Endothelial cell of umbilical vein (primary cell): ENCODE measurements around the gene HOXB5. TPM values are rescaled to one million over a fixed set of nuclear protein-coding genes. Genes with fewer than 3 reads are reported as not detected.

Source experiments
- BruUV-seq: library from RNA; stranded (reverse); fragments of 400-500 nt; replicated peaks from 2 replicates; lab custom pipeline; 2021; lab: Mats Ljungman, UMichigan
- CTCF ChIA-PET: fragments of 300-600, 350-600 bp; sonication (Branson Sonifier 250); formaldehyde crosslinking; loops from one replicate; lab custom pipeline; 2021; ENCODE audit warnings: antibody characterized with exemption, inconsistent platforms; lab: Charles Lee
- POLR2A ChIA-PET: fragments of 300-600, 350-600 bp; sonication (Branson Sonifier 250); formaldehyde crosslinking; loops from one replicate; lab custom pipeline; 2021; ENCODE audit warnings: antibody characterized with exemption, inconsistent platforms; lab: Charles Lee
- DNase-seq: peaks from one replicate; pipeline ENCODE4 v3.0.0-alpha.2; 2011; ENCODE audit warnings: low read depth, low spot score
- FAIRE-seq: peaks from 2 replicates; lab custom pipeline; 2011; peaks lifted over from hg19 to GRCh38; lab: Jason Lieb, UNC
- H2AFZ ChIP-seq: 2 replicates; pipeline ENCODE4 v1.6.0; 2012; ENCODE audit warnings: low read depth, low read length, control low read depth, inconsistent platforms
- H3K27ac ChIP-seq: 2 replicates; pipeline ENCODE4 v1.5.1; 2011; ENCODE audit warnings: low read depth, mild to moderate bottlenecking, control low read depth, low read length, moderate library complexity; ENCODE audit not compliant: insufficient read depth
- H3K27me3 ChIP-seq, 2 experiments: 2 replicates each; pipeline versions ENCODE4 v1.6.0 to v1.6.1; 2011; ENCODE audit warnings: low read length in 2 of 2, mixed read lengths in 1 of 2; ENCODE audit not compliant: control insufficient read depth in 2 of 2, insufficient read depth in 2 of 2
- H3K36me3 ChIP-seq, 2 experiments: 2 replicates in 1 of 2; 3 replicates in 1 of 2; pipeline ENCODE4 v1.5.1; 2011; ENCODE audit warnings: low read length in 2 of 2, mild to moderate bottlenecking in 1 of 2, moderate library complexity in 1 of 2; ENCODE audit not compliant: control insufficient read depth in 2 of 2, insufficient read depth in 2 of 2; ENCODE audit errors: extremely low read depth in 1 of 2
- H3K4me1 ChIP-seq: 3 replicates; pipeline ENCODE4 v1.5.1; 2011; ENCODE audit warnings: mild to moderate bottlenecking, low read length; ENCODE audit not compliant: control insufficient read depth, insufficient read depth; ENCODE audit errors: extremely low read depth
- H3K4me2 ChIP-seq: 2 replicates; pipeline ENCODE4 v1.6.1; 2011; ENCODE audit warnings: low read length, control low read depth, mixed read lengths; ENCODE audit not compliant: insufficient read depth
- H3K4me3 ChIP-seq, 3 experiments: fragments of 200-600 bp in 1 of 3; sonication (generic), shearing (Covaris generic) in 1 of 3; replicated peaks in 1 of 3; 2 replicates each; pipeline ENCODE4 v1.5.1; 2011 to 2016; ENCODE audit warnings: control low read depth in 3 of 3, low read length in 3 of 3, mild to moderate bottlenecking in 2 of 3, inconsistent platforms in 1 of 3, low read depth in 1 of 3, moderate library complexity in 1 of 3; ENCODE audit not compliant: insufficient read depth in 1 of 3
- H3K79me2 ChIP-seq: 2 replicates; pipeline ENCODE4 v1.6.0; 2012; ENCODE audit warnings: low read length, inconsistent platforms; ENCODE audit not compliant: control insufficient read depth, insufficient read depth
- H3K9ac ChIP-seq: replicated peaks from 2 replicates; pipeline ENCODE3; 2011; ENCODE audit warnings: low read length, control low read depth; ENCODE audit not compliant: insufficient read depth; ENCODE audit errors: extremely low read depth
- H3K9me1 ChIP-seq: replicated peaks from 3 replicates; pipeline ENCODE4 v1.6.0; 2011; ENCODE audit warnings: mild to moderate bottlenecking, low read length; ENCODE audit not compliant: control insufficient read depth, insufficient read depth; ENCODE audit errors: extremely low read depth
- H3K9me3 ChIP-seq: replicated peaks from 2 replicates; pipeline ENCODE4 v1.5.1; 2012; ENCODE audit warnings: low read length, inconsistent platforms; ENCODE audit not compliant: control insufficient read depth, insufficient read depth
- H4K20me1 ChIP-seq: replicated peaks from 2 replicates; pipeline ENCODE3; 2011; ENCODE audit warnings: mild to moderate bottlenecking, low read length; ENCODE audit not compliant: control insufficient read depth, insufficient read depth; ENCODE audit errors: extremely low read depth
- EZH2 ChIP-seq: IDR thresholded peaks from 2 replicates; pipeline ENCODE4 v1.6.1; 2012; ENCODE audit warnings: borderline replicate concordance, low read depth, mild to moderate bottlenecking, moderate library complexity, low read length, inconsistent platforms; ENCODE audit not compliant: severe bottlenecking
- FOS ChIP-seq: IDR thresholded peaks from 2 replicates; pipeline ENCODE4 v1.6.1; 2011; ENCODE audit warnings: mild to moderate bottlenecking, low read length, moderate library complexity, borderline replicate concordance; ENCODE audit not compliant: insufficient read depth
- GATA2 ChIP-seq: IDR thresholded peaks from 2 replicates; pipeline ENCODE4 v1.7.0; 2011; ENCODE audit warnings: low read depth, mild to moderate bottlenecking, moderate library complexity, mixed read lengths, low read length; ENCODE audit not compliant: insufficient read length, insufficient read depth
- JUN ChIP-seq: IDR thresholded peaks from 2 replicates; pipeline ENCODE4 v1.6.1; 2011; ENCODE audit warnings: borderline replicate concordance, low read depth; ENCODE audit not compliant: insufficient read length, insufficient read depth
- MYC ChIP-seq: IDR thresholded peaks from one replicate; pipeline ENCODE4 v1.6.1; 2011; ENCODE audit warnings: mild to moderate bottlenecking, low read depth, low read length
- POLR2A ChIP-seq: IDR thresholded peaks from 2 replicates; pipeline ENCODE4 v1.6.1; 2012; ENCODE audit warnings: low read depth, mild to moderate bottlenecking, control low read depth, low read length
- POLR2AphosphoS5 ChIP-seq: IDR thresholded peaks from 2 replicates; pipeline ENCODE4 v1.6.1; 2012; ENCODE audit warnings: low read depth, mild to moderate bottlenecking, control low read depth, low read length, moderate library complexity; ENCODE audit not compliant: insufficient read depth
- dilution Hi-C: fragments of 300-500 bp; cut with MboI; formaldehyde crosslinking; loops from one replicate; pipeline ENCODE4 v1.15.0; 2019; ENCODE audit warnings: low sequenced_read_pairs; ENCODE audit not compliant: extremely low pct_ligation_motif_present
- intact Hi-C: fragments of 100-400 bp; cut with micrococcal nuclease; formaldehyde crosslinking; loops from one replicate; pipeline ENCODE4 v1.10.0; 2022
- polyA plus RNA-seq, 4 experiments: library from polyadenylated mRNA; depleted of rRNA in 3 of 4; stranded (reverse) in 3 of 4; unstranded in 1 of 4; fragments of >200 nt; gene quantifications; 2 replicates each; pipeline versions ENCODE4 v1.2.1 to v1.2.3, GENCODE V29; 2011 to 2012; ENCODE audit warnings: missing spikeins in 1 of 4
- total RNA-seq: library from RNA; stranded (reverse); gene quantifications from 2 replicates; pipeline ENCODE4 v1.2.3, GENCODE V29; 2021
- TF ChIP-seq, protein P1 (sequence below): IDR thresholded peaks from 2 replicates; pipeline ENCODE4 v1.6.1; 2011; ENCODE audit not compliant: insufficient read depth, insufficient read length
- TF ChIP-seq, protein P2 (sequence below), 2 donors: IDR thresholded peaks; 1 replicate in 1 of 2; 2 replicates in 1 of 2; pipeline ENCODE4 v1.5.1; 2011; ENCODE audit warnings: low read length in 2 of 2, mild to moderate bottlenecking in 2 of 2, moderate library complexity in 2 of 2, control low read depth in 1 of 2, inconsistent platforms in 1 of 2, low read depth in 1 of 2; ENCODE audit not compliant: insufficient read depth in 1 of 2; ENCODE audit errors: extremely low read depth in 1 of 2

Gene HOXB5
- total and polyA plus RNA-seq, 2 donors (not counting 3 experiments of a cell fraction or from before 2014, with no cell fraction given): 2.0 to 8.5 TPM

DNA sequence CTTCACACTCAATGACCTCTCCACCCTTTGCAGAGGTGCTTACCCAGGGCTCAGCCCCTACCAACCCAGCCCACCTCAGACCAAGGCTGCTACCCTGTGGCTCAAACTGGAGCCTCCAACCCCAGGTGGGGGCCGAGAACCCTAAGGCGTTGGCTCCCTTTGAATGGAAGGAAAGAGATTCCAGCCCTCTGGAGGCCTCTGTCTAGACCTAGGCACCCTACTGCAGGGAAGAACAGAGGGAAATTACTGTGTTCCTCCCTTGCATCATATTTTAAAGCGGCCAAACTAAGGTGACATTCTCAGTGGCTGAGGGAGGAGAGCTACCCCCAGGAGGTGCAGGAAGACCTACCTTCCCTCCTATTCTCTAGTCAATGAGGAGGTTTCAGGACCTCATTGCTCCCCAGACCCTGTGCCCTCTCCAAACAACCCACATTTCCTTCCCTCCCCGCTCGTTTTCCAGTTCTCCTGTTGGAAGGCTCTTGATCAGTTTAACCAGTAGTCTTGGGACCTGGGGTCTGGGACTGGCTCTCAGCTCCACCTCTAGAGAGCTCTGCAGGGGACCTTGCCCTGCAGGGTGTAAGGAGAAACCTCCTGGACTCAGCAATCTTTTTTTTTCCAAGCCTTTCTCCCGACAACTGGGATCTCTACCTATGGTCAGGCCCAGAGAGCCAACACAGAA is 27.0 kb upstream of the HOXB5 start:
- H3K27me3 ChIP-seq: peaks cover 75 to 91% of the 10 kb centered on the region in 2 experiments
- peak; percentile 10 for TF ChIP-seq EZH2
- TF ChIP-seq, protein P1, sequence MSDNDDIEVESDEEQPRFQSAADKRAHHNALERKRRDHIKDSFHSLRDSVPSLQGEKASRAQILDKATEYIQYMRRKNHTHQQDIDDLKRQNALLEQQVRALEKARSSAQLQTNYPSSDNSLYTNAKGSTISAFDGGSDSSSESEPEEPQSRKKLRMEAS: no peak
- H3K9me1 ChIP-seq: no peaks in the 10 kb centered on the region
- FAIRE-seq: no peak
- H4K20me1 ChIP-seq: no peaks in the 10 kb centered on the region
- H3K9ac ChIP-seq: no peak overlapping the region
- no peaks in the 10 kb centered on the region for H3K36me3 ChIP-seq
- no peak for DNase-seq
- H3K4me3 ChIP-seq: no peak overlapping the region
- ChIA-PET POLR2A (no interaction called here), CTCF (interaction anchor here (1.0 to 6.3 kb wide), 5 partner anchors 16 to 361 kb away, joined by 3 to 45 read pairs (median 5); no protein-coding TSS in a partner anchor)
- no peak overlapping the region for H2AFZ ChIP-seq
- intact Hi-C loops: no loop called here
- H3K27ac ChIP-seq: no peak overlapping the region
- H3K9me3 ChIP-seq: no peaks in the 10 kb centered on the region
- no TSS peak for BruUV-seq
- dilution Hi-C loops: no loop called here
- H3K79me2 ChIP-seq: no peaks in the 10 kb centered on the region
- no peak overlapping the region for H3K4me2 ChIP-seq
- peaks cover 22% of the 10 kb centered on the region for H3K4me1 ChIP-seq

DNA sequence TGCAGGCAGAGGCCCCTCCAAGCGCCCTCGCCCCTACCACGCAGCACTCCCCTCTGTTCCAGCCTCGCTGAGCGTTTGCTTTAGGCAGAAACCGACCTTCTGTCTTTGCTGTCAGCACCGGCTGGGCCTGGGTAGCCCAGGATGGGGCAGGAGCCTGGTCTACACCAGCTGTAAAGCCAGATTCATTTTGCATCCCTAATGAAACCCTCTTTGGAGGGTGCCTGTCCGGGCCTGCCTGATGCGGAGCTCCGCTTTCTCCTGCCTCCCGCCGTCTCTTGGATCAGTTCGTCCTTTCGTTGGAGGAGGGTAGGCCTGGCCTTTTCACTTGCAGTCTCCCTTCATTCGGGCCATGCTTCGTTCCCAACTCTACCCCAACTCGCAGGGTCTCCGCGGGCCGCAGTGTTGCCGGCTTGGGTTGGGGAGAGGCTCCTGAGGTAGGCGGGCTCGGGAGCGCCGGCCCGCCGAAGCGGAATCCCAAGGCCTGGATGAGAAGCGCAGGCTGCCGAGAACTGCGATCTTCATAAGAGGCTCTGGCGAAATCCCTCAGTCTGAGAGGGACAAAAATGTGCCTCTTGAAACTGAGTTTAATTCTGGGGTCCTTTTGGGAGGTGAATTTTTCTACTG is 26.4 kb upstream of the HOXB5 start:
- no peak overlapping the region for H3K4me3 ChIP-seq
- BruUV-seq: no TSS peak
- H3K9me1 ChIP-seq: no peaks in the 10 kb centered on the region
- peaks cover 77 to 92% of the 10 kb centered on the region in 2 experiments for H3K27me3 ChIP-seq
- H3K79me2 ChIP-seq: no peaks in the 10 kb centered on the region
- no peak for DNase-seq
- no peaks in the 10 kb centered on the region for H3K9me3 ChIP-seq
- ChIA-PET CTCF (interaction anchor here (1.3 to 6.3 kb wide), 2 partner anchors 17 to 39 kb away, joined by 3 to 45 read pairs; no protein-coding TSS in a partner anchor), POLR2A (no interaction called here)
- no peak overlapping the region for H3K9ac ChIP-seq
- FAIRE-seq: no peak
- no peak overlapping the region for H3K4me2 ChIP-seq
- H3K36me3 ChIP-seq: no peaks in the 10 kb centered on the region
- dilution Hi-C loops: no loop called here
- H3K27ac ChIP-seq: no peak overlapping the region
- H2AFZ ChIP-seq: no peak overlapping the region
- intact Hi-C loops: loop anchor here (5.0 kb wide), 2 partner anchors 468 to 483 kb away; no protein-coding TSS in a partner anchor
- TF ChIP-seq EZH2: no peak
- TF ChIP-seq, protein P2, sequence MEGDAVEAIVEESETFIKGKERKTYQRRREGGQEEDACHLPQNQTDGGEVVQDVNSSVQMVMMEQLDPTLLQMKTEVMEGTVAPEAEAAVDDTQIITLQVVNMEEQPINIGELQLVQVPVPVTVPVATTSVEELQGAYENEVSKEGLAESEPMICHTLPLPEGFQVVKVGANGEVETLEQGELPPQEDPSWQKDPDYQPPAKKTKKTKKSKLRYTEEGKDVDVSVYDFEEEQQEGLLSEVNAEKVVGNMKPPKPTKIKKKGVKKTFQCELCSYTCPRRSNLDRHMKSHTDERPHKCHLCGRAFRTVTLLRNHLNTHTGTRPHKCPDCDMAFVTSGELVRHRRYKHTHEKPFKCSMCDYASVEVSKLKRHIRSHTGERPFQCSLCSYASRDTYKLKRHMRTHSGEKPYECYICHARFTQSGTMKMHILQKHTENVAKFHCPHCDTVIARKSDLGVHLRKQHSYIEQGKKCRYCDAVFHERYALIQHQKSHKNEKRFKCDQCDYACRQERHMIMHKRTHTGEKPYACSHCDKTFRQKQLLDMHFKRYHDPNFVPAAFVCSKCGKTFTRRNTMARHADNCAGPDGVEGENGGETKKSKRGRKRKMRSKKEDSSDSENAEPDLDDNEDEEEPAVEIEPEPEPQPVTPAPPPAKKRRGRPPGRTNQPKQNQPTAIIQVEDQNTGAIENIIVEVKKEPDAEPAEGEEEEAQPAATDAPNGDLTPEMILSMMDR (IDR thresholded peaks at IDR 0.05; ENCODE audit: extremely low read depth in 1 of 2, insufficient read depth in 1 of 2, low read depth in 1 of 2, low read length in 2 of 2): no peak
- TF ChIP-seq JUN: no peak
- TF ChIP-seq, protein P1: no peak
- TF ChIP-seq POLR2A: no peak
- TF ChIP-seq FOS: no peak
- TF ChIP-seq GATA2: no peak
- no peak for TF ChIP-seq MYC
- TF ChIP-seq POLR2AphosphoS5: no peak
- H3K4me1 ChIP-seq: peaks cover 18% of the 10 kb centered on the region
- no peaks in the 10 kb centered on the region for H4K20me1 ChIP-seq
